Activated CD8-positive, alpha-beta memory T cell treated with anti-CD3 and anti-CD28 coated beads for 36 hours (primary cell): ENCODE data around the gene KIDINS220. TPM values are rescaled to one million over a fixed set of nuclear protein-coding genes. Genes with fewer than 3 reads are reported as not detected.

ENCODE experiments used
- CTCF ChIA-PET: fragments of 350-600 bp; sonication (Branson Sonifier 250); formaldehyde crosslinking; loops from one replicate; lab custom pipeline; 2021; ENCODE audit warnings: antibody characterized with exemption; lab: Charles Lee
- POLR2A ChIA-PET: fragments of 350-600 bp; sonication (Branson Sonifier 250); formaldehyde crosslinking; loops from one replicate; lab custom pipeline; 2021; ENCODE audit warnings: antibody characterized with exemption; lab: Charles Lee
- total RNA-seq, 2 experiments: library from RNA; stranded (reverse); gene quantifications; one replicate each; pipeline ENCODE4 v1.2.3, GENCODE V29; 2021

KIDINS220 gene
- total RNA-seq, 2 experiments from 2014 or later: 25.6 to 27.0 TPM

- ChIA-PET CTCF (no interaction called here), POLR2A (no interaction called here)
These were observed 117.9 kb downstream of the KIDINS220 start for GRCh38 chr2:8719528-8719927.

GRCh38 chr2:8714971-8715370 lies 122.4 kb downstream of the KIDINS220 start:
- POLR2A ChIA-PET: no interaction called here
- CTCF ChIA-PET: no interaction called here

GRCh38 chr2:8714283-8714682 lies 123.1 kb downstream of the KIDINS220 start:
- CTCF ChIA-PET: no interaction called here

GRCh38 chr2:8710951-8711350 lies 126.5 kb downstream of the KIDINS220 start:
- ChIA-PET CTCF (no interaction called here), POLR2A (no interaction called here)

More at GRCh38 chr2:8714283-8714682, 123.1 kb downstream of the KIDINS220 start:
- POLR2A ChIA-PET: no interaction called here

- ChIA-PET CTCF (no interaction called here), POLR2A (interaction anchor here (0.7 kb wide), 1 partner anchor 44 kb away, joined by 7 read pairs; no protein-coding TSS in a partner anchor)
These were observed 127.8 kb downstream of the KIDINS220 start for GRCh38 chr2:8709611-8710010.

- CTCF ChIA-PET: interaction anchor here (1.0 kb wide), 1 partner anchor 227 kb away, joined by 3 read pairs; no protein-coding TSS in a partner anchor
- POLR2A ChIA-PET: no interaction called here
These were observed 132.5 kb downstream of the KIDINS220 start for GRCh38 chr2:8704906-8705305.

- ChIA-PET POLR2A (no interaction called here), CTCF (no interaction called here)
These were observed 135.6 kb downstream of the KIDINS220 start for GRCh38 chr2:8701681-8702379.

- CTCF ChIA-PET: no interaction called here
These were observed 137.6 kb downstream of the KIDINS220 start for GRCh38 chr2:8699839-8700238.

GRCh38 chr2:8697190-8697589 lies 140.2 kb downstream of the KIDINS220 start:
- ChIA-PET POLR2A (no interaction called here), CTCF (no interaction called here)

More at GRCh38 chr2:8699839-8700238, 137.6 kb downstream of the KIDINS220 start:
- POLR2A ChIA-PET: no interaction called here

- POLR2A ChIA-PET: no interaction called here
- CTCF ChIA-PET: no interaction called here
These were observed 142.7 kb downstream of the KIDINS220 start for GRCh38 chr2:8694737-8695136.

- ChIA-PET CTCF (no interaction called here), POLR2A (no interaction called here)
These were observed 144.1 kb downstream of the KIDINS220 start for GRCh38 chr2:8693157-8693821.

- CTCF ChIA-PET: no interaction called here
- POLR2A ChIA-PET: no interaction called here
These were observed 144.6 kb downstream of the KIDINS220 start for GRCh38 chr2:8692783-8693156.

GRCh38 chr2:8691859-8692437 lies 145.5 kb downstream of the KIDINS220 start:
- CTCF ChIA-PET: no interaction called here
- POLR2A ChIA-PET: no interaction called here

- POLR2A ChIA-PET: interaction anchor here (1.1 to 1.2 kb wide), 2 partner anchors 78 to 205 kb away, joined by 5 read pairs; no protein-coding TSS in a partner anchor
These were observed 151.6 kb downstream of the KIDINS220 start for GRCh38 chr2:8685697-8686358.

GRCh38 chr2:8684878-8685696 lies 152.3 kb downstream of the KIDINS220 start:
- POLR2A ChIA-PET: interaction anchor here (1.0 to 1.4 kb wide), 5 partner anchors 77 to 959 kb away, joined by 3 to 13 read pairs (median 5); no protein-coding TSS in a partner anchor
- CTCF ChIA-PET: interaction anchor here (0.5 to 1.0 kb wide), 2 partner anchors 142 to 243 kb away, joined by 3 read pairs; no protein-coding TSS in a partner anchor

More at GRCh38 chr2:8685697-8686358, 151.6 kb downstream of the KIDINS220 start:
- CTCF ChIA-PET: interaction anchor here (1.0 kb wide), 1 partner anchor 142 kb away, joined by 3 read pairs; no protein-coding TSS in a partner anchor

- ChIA-PET POLR2A (interaction anchor here (0.6 to 1.4 kb wide), 7 partner anchors 77 to 958 kb away, joined by 3 to 13 read pairs (median 5); no protein-coding TSS in a partner anchor), CTCF (interaction anchor here (0.5 to 1.0 kb wide), 2 partner anchors 141 to 244 kb away, joined by 3 read pairs; no protein-coding TSS in a partner anchor)
These were observed 152.9 kb downstream of the KIDINS220 start for GRCh38 chr2:8684540-8684877.

GRCh38 chr2:8682719-8683667 lies 154.4 kb downstream of the KIDINS220 start:
- CTCF ChIA-PET: interaction anchor here (0.6 to 2.0 kb wide), 9 partner anchors 15 to 1139 kb away, joined by 3 to 5 read pairs (median 4); no protein-coding TSS in a partner anchor

More at GRCh38 chr2:8682719-8683667, 154.4 kb downstream of the KIDINS220 start:
- POLR2A ChIA-PET: interaction anchor here (0.6 to 5.2 kb wide), 16 partner anchors 96 to 1255 kb away, joined by 3 to 56 read pairs (median 8); no protein-coding TSS in a partner anchor
